PFSK-1 (cell line): Measurements from ENCODE around the gene HCRTR1.

Source experiments
- FOXP2 ChIP-seq: optimal IDR thresholded peaks from 2 replicates; pipeline ENCODE3; 2011; ENCODE audit warnings: borderline replicate concordance, control low read depth, inconsistent platforms; ENCODE audit not compliant: insufficient read depth; ENCODE audit errors: extremely low read length, extremely low read depth
- POLR2AphosphoS5 ChIP-seq: IDR thresholded peaks from 2 replicates; pipeline ENCODE4 v1.6.1; 2012; ENCODE audit warnings: low read depth, mild to moderate bottlenecking, control low read depth, low read length, moderate library complexity
- SIN3A ChIP-seq: IDR thresholded peaks from 2 replicates; pipeline ENCODE4 v1.6.1; 2012; ENCODE audit warnings: mild to moderate bottlenecking, low read length, moderate library complexity, borderline replicate concordance; ENCODE audit not compliant: insufficient read depth
- TAF1 ChIP-seq: IDR thresholded peaks from 2 replicates; pipeline ENCODE4 v1.6.1; 2012; ENCODE audit warnings: low read length, control low read depth, borderline replicate concordance; ENCODE audit not compliant: insufficient read depth
- TF ChIP-seq, protein P1 (sequence below), 2 experiments: IDR thresholded peaks; 2 replicates each; pipeline versions ENCODE4 v1.6.1 to v1.8.0; 2011 to 2012; ENCODE audit warnings: low read depth in 2 of 2, low read length in 2 of 2, control low read depth in 1 of 2, inconsistent platforms in 1 of 2, mild to moderate bottlenecking in 1 of 2, moderate library complexity in 1 of 2; ENCODE audit not compliant: insufficient read depth in 1 of 2

The HCRTR1 gene

DNA sequence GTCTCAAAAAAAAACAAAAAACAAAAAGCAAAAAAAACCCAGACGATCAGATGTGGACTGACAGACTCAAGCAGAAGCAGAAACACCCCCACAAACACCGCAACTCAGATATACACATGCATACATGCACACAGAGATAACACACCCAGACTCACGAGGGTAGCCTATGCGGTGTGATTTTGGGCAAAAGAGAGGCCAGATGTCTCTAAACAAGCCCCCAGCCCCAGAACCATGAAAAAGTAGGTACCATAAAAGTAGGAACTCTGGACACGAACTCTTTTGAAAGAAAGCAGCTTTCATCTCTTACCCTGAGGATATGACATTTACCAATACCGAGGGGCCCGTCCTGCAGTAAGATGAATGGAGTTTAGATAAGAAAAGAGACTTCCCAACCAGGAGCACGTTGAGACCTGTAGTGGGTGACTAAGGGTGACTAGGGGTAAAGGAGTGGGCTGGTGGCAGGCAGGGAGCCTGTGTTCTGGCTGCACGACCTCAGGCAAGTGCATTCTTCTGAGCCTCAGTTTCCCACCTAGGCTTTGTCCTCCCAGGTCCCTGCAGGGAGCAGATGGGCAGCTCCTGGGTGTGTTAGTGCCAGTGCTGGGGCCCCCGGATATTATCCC lies 42.6 kb upstream of the HCRTR1 start:
- TF ChIP-seq, protein P1, sequence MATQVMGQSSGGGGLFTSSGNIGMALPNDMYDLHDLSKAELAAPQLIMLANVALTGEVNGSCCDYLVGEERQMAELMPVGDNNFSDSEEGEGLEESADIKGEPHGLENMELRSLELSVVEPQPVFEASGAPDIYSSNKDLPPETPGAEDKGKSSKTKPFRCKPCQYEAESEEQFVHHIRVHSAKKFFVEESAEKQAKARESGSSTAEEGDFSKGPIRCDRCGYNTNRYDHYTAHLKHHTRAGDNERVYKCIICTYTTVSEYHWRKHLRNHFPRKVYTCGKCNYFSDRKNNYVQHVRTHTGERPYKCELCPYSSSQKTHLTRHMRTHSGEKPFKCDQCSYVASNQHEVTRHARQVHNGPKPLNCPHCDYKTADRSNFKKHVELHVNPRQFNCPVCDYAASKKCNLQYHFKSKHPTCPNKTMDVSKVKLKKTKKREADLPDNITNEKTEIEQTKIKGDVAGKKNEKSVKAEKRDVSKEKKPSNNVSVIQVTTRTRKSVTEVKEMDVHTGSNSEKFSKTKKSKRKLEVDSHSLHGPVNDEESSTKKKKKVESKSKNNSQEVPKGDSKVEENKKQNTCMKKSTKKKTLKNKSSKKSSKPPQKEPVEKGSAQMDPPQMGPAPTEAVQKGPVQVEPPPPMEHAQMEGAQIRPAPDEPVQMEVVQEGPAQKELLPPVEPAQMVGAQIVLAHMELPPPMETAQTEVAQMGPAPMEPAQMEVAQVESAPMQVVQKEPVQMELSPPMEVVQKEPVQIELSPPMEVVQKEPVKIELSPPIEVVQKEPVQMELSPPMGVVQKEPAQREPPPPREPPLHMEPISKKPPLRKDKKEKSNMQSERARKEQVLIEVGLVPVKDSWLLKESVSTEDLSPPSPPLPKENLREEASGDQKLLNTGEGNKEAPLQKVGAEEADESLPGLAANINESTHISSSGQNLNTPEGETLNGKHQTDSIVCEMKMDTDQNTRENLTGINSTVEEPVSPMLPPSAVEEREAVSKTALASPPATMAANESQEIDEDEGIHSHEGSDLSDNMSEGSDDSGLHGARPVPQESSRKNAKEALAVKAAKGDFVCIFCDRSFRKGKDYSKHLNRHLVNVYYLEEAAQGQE (IDR thresholded peaks at IDR 0.05; ENCODE audit: insufficient read depth in 1 of 2, low read depth in 2 of 2, low read length in 2 of 2), result no peak
- TF ChIP-seq SIN3A (no peak), FOXP2 (no peak), POLR2AphosphoS5 (no peak), TAF1 (no peak)

DNA sequence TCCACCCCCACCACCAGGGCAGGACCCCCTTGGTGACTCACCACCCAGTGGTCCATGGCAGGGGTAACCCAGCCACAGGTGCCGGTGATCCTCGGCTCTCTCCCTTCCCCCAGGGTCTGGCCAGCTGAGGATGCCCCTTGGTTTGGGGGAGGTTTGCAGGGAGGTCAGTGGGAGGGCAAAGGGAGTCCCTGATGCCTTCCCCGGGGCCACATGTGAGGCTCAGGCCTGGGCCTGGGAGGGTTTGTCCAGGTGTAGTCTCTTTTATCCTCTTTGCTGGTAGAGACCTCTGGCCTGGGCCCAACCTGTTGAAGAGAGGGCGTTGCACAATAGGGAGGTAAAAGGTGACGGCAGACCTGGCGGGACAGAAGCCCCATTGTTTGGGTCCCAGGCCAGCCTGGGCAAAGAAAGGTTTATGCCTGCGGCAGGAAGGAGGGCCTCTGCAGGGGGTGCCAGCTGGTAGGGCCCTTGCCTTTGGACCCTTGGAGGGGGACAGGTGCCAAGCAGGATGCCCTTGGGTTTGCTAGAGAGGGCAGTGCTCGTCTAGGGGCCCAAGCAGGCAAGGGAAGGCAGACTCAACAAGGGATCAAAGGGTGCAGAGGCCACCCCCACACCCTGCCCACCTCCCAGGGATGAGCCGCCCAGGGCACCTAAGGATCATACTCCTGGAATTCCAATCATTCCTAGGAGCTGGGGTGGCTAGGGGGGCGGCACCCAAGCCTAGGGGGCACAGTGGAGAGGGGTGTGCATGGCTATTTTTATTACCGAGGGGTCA lies 41.9 kb upstream of the HCRTR1 start:
- no peak for TF ChIP-seq SIN3A
- TF ChIP-seq TAF1, result no peak
- TF ChIP-seq, protein P1 (IDR thresholded peaks at IDR 0.05; ENCODE audit: insufficient read depth in 1 of 2, low read depth in 2 of 2, low read length in 2 of 2), result no peak
- TF ChIP-seq POLR2AphosphoS5, result no peak
- TF ChIP-seq FOXP2, result no peak

DNA sequence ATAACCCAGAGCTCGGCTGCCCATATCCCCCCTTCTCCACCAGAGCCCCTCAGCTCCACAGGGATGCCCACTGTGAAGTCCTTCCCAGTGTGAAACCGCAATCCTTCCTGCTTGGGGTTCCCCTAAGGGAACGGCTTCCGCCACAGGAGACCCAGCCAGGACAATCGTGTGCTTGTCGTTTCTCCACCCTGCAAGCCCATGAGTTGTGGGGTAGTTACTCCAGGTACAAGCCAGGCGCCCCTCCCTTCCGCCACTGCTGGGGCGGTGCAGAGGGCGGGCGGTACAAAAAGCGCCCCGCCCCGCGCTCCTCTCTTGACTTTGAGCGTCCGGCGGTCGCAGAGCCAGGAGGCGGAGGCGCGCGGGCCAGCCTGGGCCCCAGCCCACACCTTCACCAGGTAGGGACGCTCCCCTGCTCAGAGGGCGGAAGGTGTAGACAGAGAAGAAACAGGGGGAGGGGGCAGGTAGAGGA lies 41.3 kb upstream of the HCRTR1 start, which contains the start of gene TINAGL1:
TSS of gene TINAGL1 (plus strand) at position 315 of the 469 bp plus-strand sequence. CDS start 634 bp downstream, outside the sequence.
- TF ChIP-seq POLR2AphosphoS5 (no peak), SIN3A (no peak), TAF1 (no peak), FOXP2 (no peak)
- TF ChIP-seq, protein P1 (IDR thresholded peaks at IDR 0.05; ENCODE audit: insufficient read depth in 1 of 2, low read depth in 2 of 2, low read length in 2 of 2), result no peak

DNA sequence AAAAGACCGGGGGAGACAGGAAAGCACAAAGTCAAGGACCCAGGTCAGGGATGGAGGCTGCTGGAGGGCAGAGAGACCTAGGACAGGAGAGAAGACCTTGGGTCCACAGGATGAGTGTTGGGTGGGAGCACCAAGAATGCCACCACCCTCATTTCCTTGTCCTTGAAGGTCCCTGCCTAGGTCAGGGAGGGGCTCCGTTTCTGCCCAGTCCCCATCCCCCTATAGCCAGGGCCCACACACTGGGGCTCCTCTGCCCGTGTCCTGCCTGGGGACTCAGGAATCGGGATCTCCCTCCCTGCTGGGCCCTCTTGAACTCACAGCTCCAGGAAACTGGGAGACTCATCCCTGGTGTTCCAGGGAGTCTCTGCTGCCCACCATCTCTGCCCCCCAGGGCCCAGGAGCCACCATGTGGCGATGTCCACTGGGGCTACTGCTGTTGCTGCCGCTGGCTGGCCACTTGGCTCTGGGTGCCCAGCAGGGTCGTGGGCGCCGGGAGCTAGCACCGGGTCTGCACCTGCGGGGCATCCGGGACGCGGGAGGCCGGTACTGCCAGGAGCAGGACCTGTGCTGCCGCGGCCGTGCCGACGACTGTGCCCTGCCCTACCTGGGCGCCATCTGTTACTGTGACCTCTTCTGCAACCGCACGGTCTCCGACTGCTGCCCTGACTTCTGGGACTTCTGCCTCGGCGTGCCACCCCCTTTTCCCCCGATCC lies 40.6 kb upstream of the HCRTR1 start:
- TF ChIP-seq, protein P1 (IDR thresholded peaks at IDR 0.05; ENCODE audit: insufficient read depth in 1 of 2, low read depth in 2 of 2, low read length in 2 of 2), result no peak
- TF ChIP-seq POLR2AphosphoS5 (no peak), TAF1 (no peak), SIN3A (no peak), FOXP2 (no peak)
